HEK293 (cell line): Measurements from ENCODE around the gene NUP210.

Source experiments
- CTCF ChIA-PET: fragments of 350-600 bp; formaldehyde crosslinking; extraction: SDS; loops from one replicate; lab custom pipeline; 2021; ENCODE audit warnings: antibody characterized with exemption; lab: Yijun Ruan, JAX
- POLR2A ChIA-PET: fragments of 300-600 bp; formaldehyde crosslinking; extraction: SDS; loops from one replicate; lab custom pipeline; 2020; ENCODE audit warnings: antibody characterized with exemption, inconsistent platforms; lab: Yijun Ruan, JAX
- H3K27ac ChIP-seq: fragments of 200-500 bp; sonication (Bioruptor generic); 2 replicates; pipeline ENCODE4 v1.5.1; 2014; ENCODE audit warnings: low read depth, low read length, control low read depth, inconsistent platforms; ENCODE audit errors: extremely low read depth
- H3K36me3 ChIP-seq, 2 experiments: fragments of 200-500 bp in 1 of 2; sonication (Bioruptor generic) in 1 of 2; 1 replicate in 1 of 2; 2 replicates in 1 of 2; pipeline ENCODE4 v1.5.1; 2014 to 2017; ENCODE audit warnings: inconsistent platforms in 2 of 2, low read length in 2 of 2; ENCODE audit not compliant: control insufficient read depth in 2 of 2, insufficient read depth in 1 of 2
- H3K4me1 ChIP-seq: fragments of 200-500 bp; sonication (Bioruptor generic); 2 replicates; pipeline ENCODE4 v1.5.1; 2014; ENCODE audit warnings: mild to moderate bottlenecking, low read length, inconsistent platforms; ENCODE audit not compliant: control insufficient read depth, insufficient read depth
- H3K4me3 ChIP-seq: 2 replicates; pipeline ENCODE4 v1.5.1; 2011; ENCODE audit warnings: low read depth, mild to moderate bottlenecking, control low read depth, low read length, moderate library complexity
- H3K9me3 ChIP-seq: fragments of 200-500 bp; sonication (Bioruptor generic); 2 replicates; pipeline ENCODE4 v1.5.1; 2014; ENCODE audit warnings: low read depth, low read length, inconsistent platforms; ENCODE audit not compliant: control insufficient read depth, insufficient read depth
- BCL11A ChIP-seq: fragments of 450-650 bp; formaldehyde crosslinking; IDR thresholded peaks from 2 replicates; pipeline ENCODE4 v1.5.1; 2016; ENCODE audit warnings: low read depth, missing biosample characterization, missing genetic modification characterization
- EGR2 ChIP-seq: fragments of 450-650 bp; formaldehyde crosslinking; IDR thresholded peaks from 2 replicates; pipeline ENCODE4 v1.5.1; 2016; ENCODE audit warnings: low read depth, missing biosample characterization, missing genetic modification characterization
- GLI2 ChIP-seq: fragments of 450-650 bp; formaldehyde crosslinking; IDR thresholded peaks from 2 replicates; pipeline ENCODE4; 2017; ENCODE audit warnings: missing biosample characterization, missing genetic modification characterization, low read depth, borderline replicate concordance
- HOXA7 ChIP-seq: sonication (generic); formaldehyde crosslinking; IDR thresholded peaks from 2 replicates; pipeline ENCODE4 v1.8.1; 2022; ENCODE audit warnings: missing genetic modification reagents, borderline replicate concordance
- OSR2 ChIP-seq: fragments of 450-650 bp; formaldehyde crosslinking; IDR thresholded peaks from 2 replicates; pipeline ENCODE4 v1.5.1; 2016; ENCODE audit warnings: missing biosample characterization, missing genetic modification characterization
- REST ChIP-seq: fragments of 450-650 bp; formaldehyde crosslinking; IDR thresholded peaks from 2 replicates; pipeline ENCODE4 v1.5.1; 2016; ENCODE audit warnings: missing biosample characterization, missing genetic modification characterization
- ZBTB17 ChIP-seq: fragments of 450-650 bp; formaldehyde crosslinking; IDR thresholded peaks from 2 replicates; pipeline ENCODE4 v1.5.1; 2016; ENCODE audit warnings: missing biosample characterization, missing genetic modification characterization
- ZFHX2 ChIP-seq: fragments of 450-650 bp; formaldehyde crosslinking; conservative IDR thresholded peaks from 2 replicates; pipeline ENCODE4 v1.5.1; 2016; ENCODE audit warnings: missing biosample characterization, missing genetic modification characterization
- ZNF112 ChIP-seq: fragments of 450-650 bp; formaldehyde crosslinking; IDR thresholded peaks from 2 replicates; pipeline ENCODE4 v1.5.0; 2017; ENCODE audit warnings: missing biosample characterization, missing genetic modification characterization
- ZNF155 ChIP-seq: fragments of 450-650 bp; formaldehyde crosslinking; IDR thresholded peaks from 2 replicates; pipeline ENCODE4 v1.5.1; 2016; ENCODE audit warnings: missing biosample characterization, missing genetic modification characterization
- ZNF221 ChIP-seq: fragments of 450-650 bp; formaldehyde crosslinking; IDR thresholded peaks from 2 replicates; pipeline ENCODE4 v1.5.1; 2017; ENCODE audit warnings: missing biosample characterization, missing genetic modification characterization, borderline replicate concordance
- ZNF223 ChIP-seq: fragments of 450-650 bp; formaldehyde crosslinking; IDR thresholded peaks from 2 replicates; pipeline ENCODE4 v1.5.1; 2016; ENCODE audit warnings: missing biosample characterization, missing genetic modification characterization
- ZNF23 ChIP-seq: fragments of 450-650 bp; formaldehyde crosslinking; IDR thresholded peaks from 2 replicates; pipeline ENCODE4 v1.5.1; 2016; ENCODE audit warnings: missing biosample characterization, missing genetic modification characterization, borderline replicate concordance
- ZNF311 ChIP-seq: fragments of 450-650 bp; formaldehyde crosslinking; IDR thresholded peaks from 2 replicates; pipeline ENCODE4 v1.5.1; 2017; ENCODE audit warnings: missing biosample characterization, missing genetic modification characterization, borderline replicate concordance
- ZNF416 ChIP-seq: fragments of 450-650 bp; formaldehyde crosslinking; IDR thresholded peaks from 2 replicates; pipeline ENCODE4 v1.5.1; 2016; ENCODE audit warnings: missing biosample characterization, missing genetic modification characterization
- ZNF449 ChIP-seq: fragments of 450-650 bp; formaldehyde crosslinking; IDR thresholded peaks from 2 replicates; pipeline ENCODE4 v1.5.1; 2017; ENCODE audit warnings: missing biosample characterization, mild to moderate bottlenecking, missing genetic modification characterization, moderate library complexity
- ZNF510 ChIP-seq: fragments of 450-650 bp; formaldehyde crosslinking; IDR thresholded peaks from 2 replicates; pipeline ENCODE4 v1.5.1; 2018; ENCODE audit warnings: mild to moderate bottlenecking, missing genetic modification characterization, missing biosample characterization; ENCODE audit not compliant: insufficient replicate concordance
- ZNF610 ChIP-seq: fragments of 450-650 bp; formaldehyde crosslinking; IDR thresholded peaks from 2 replicates; pipeline ENCODE4 v1.5.1; 2016; ENCODE audit warnings: missing biosample characterization, missing genetic modification characterization, borderline replicate concordance
- ZNF621 ChIP-seq: fragments of 450-650 bp; formaldehyde crosslinking; IDR thresholded peaks from 2 replicates; pipeline ENCODE4 v1.5.1; 2017; ENCODE audit warnings: missing biosample characterization, missing genetic modification characterization
- ZNF660 ChIP-seq: fragments of 450-650 bp; IDR thresholded peaks from 2 replicates; pipeline ENCODE4 v1.5.1; 2018; ENCODE audit warnings: missing biosample characterization, mild to moderate bottlenecking, missing genetic modification characterization
- ZNF76 ChIP-seq: fragments of 450-650 bp; formaldehyde crosslinking; IDR thresholded peaks from 2 replicates; pipeline ENCODE4; 2016; ENCODE audit warnings: low read depth, missing biosample characterization, missing genetic modification characterization, borderline replicate concordance
- ZNF768 ChIP-seq: fragments of 450-650 bp; formaldehyde crosslinking; IDR thresholded peaks from 2 replicates; pipeline ENCODE4 v1.5.1; 2018; ENCODE audit warnings: missing biosample characterization, mild to moderate bottlenecking, missing genetic modification characterization
- ZNF830 ChIP-seq: fragments of 450-650 bp; IDR thresholded peaks from 2 replicates; pipeline ENCODE4 v1.5.0; 2018; ENCODE audit warnings: missing biosample characterization, missing genetic modification characterization, low read depth, mild to moderate bottlenecking, moderate library complexity
- ZNF843 ChIP-seq: fragments of 450-650 bp; formaldehyde crosslinking; IDR thresholded peaks from 2 replicates; pipeline ENCODE4 v1.5.1; 2016; ENCODE audit warnings: missing biosample characterization, missing genetic modification characterization
- TF ChIP-seq, protein P1 (sequence below): fragments of 450-650 bp; formaldehyde crosslinking; IDR thresholded peaks from 2 replicates; pipeline ENCODE4 v1.5.1; 2016; ENCODE audit warnings: missing biosample characterization, missing genetic modification characterization

Gene NUP210

GRCh38 chr3:13389378-13389777 lies 30.7 kb downstream of the NUP210 start:
- no peak overlapping the region for H3K4me3 ChIP-seq
- H3K9me3 ChIP-seq = no peaks in the 10 kb centered on the region
- no peak overlapping the region for H3K27ac ChIP-seq
- no peaks in the 10 kb centered on the region for H3K4me1 ChIP-seq
- ChIA-PET POLR2A (no interaction called here), CTCF (interaction anchor here (0.5 to 3.3 kb wide), 2 partner anchors 63 to 888 kb away, joined by 3 to 16 read pairs; no protein-coding TSS in a partner anchor)
- TF ChIP-seq ZNF223 (tag by site-specific recombination) (no peak), REST (tag by site-specific recombination) (no peak), ZNF843 (tag by site-specific recombination) (no peak), ZFHX2 (no peak), ZNF449 (tag by site-specific recombination) (no peak), ZNF621 (tag by site-specific recombination) (no peak)
- peaks cover 11 to 100% of the 10 kb centered on the region in 2 experiments for H3K36me3 ChIP-seq

GRCh38 chr3:13388816-13389215 lies 31.3 kb downstream of the NUP210 start:
- ChIA-PET POLR2A (no interaction called here), CTCF (no interaction called here)
- TF ChIP-seq OSR2 (tag by site-specific recombination) = no peak
- peak; percentile 63 for TF ChIP-seq EGR2 (tag by site-specific recombination)
- no peak for TF ChIP-seq ZNF416 (tag by site-specific recombination)
- no peak for TF ChIP-seq ZNF155 (tag by site-specific recombination)
- peak; percentile 17; the same call in 1 of the 2 replicates for TF ChIP-seq ZFHX2
- no peak for TF ChIP-seq ZNF510 (tag by site-specific recombination)
- TF ChIP-seq ZNF311 (tag by site-specific recombination) = no peak
- no peak for TF ChIP-seq ZNF112
- Histone ChIP-seq H3K36me3 (peaks cover 15 to 98% of the 10 kb centered on the region in 2 experiments), H3K4me3 (no peak overlapping the region), H3K4me1 (no peaks in the 10 kb centered on the region), H3K9me3 (no peaks in the 10 kb centered on the region), H3K27ac (no peak overlapping the region)

DNA sequence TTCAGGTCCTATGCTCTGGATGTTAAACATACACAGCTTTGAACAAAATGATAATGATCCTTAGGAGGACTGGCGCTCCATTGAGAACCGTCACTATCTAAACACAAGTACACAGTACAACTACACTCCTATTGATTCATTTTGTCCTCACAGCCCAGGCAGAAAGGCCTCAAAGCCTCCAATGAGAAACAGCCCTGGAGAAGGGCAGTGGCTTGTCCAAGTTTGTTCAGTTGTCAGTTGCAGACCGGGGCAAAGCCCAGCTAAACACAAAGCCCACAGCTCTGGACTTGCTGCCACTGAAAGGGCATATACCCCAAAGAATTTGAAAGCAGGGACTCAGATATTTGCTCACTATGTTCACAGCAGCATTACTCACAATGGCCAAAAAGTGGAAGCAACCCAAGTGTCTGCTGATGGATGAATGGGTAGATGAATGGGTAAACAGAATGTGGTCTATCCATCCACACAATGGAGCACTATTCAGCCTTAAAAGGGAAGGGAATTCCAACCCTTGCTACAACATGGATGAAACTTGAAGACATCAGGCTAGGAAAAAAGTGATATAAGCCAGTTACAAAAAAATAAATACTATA lies 34.7 kb downstream of the NUP210 start:
- ChIA-PET CTCF (interaction anchor here (1.0 kb wide), 1 partner anchor 77 kb away, joined by 3 read pairs; no protein-coding TSS in a partner anchor), POLR2A (no interaction called here)
- H3K27ac ChIP-seq = no peak overlapping the region
- peaks cover 29 to 96% of the 10 kb centered on the region in 2 experiments for H3K36me3 ChIP-seq
- H3K4me1 ChIP-seq = no peaks in the 10 kb centered on the region
- H3K4me3 ChIP-seq = no peak overlapping the region
- H3K9me3 ChIP-seq = no peaks in the 10 kb centered on the region
- TF ChIP-seq, protein P1, sequence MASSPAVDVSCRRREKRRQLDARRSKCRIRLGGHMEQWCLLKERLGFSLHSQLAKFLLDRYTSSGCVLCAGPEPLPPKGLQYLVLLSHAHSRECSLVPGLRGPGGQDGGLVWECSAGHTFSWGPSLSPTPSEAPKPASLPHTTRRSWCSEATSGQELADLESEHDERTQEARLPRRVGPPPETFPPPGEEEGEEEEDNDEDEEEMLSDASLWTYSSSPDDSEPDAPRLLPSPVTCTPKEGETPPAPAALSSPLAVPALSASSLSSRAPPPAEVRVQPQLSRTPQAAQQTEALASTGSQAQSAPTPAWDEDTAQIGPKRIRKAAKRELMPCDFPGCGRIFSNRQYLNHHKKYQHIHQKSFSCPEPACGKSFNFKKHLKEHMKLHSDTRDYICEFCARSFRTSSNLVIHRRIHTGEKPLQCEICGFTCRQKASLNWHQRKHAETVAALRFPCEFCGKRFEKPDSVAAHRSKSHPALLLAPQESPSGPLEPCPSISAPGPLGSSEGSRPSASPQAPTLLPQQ (tag by site-specific recombination) = no peak
- TF ChIP-seq ZNF830 (tag by site-specific recombination) (no peak), ZNF23 (no peak), ZNF610 (tag by site-specific recombination) (no peak), ZNF221 (tag by site-specific recombination) (no peak), HOXA7 (CRISPR knock-in tag) (no peak), ZNF76 (tag by site-specific recombination) (no peak), ZNF660 (tag by site-specific recombination) (no peak), GLI2 (tag by site-specific recombination) (no peak), ZNF155 (tag by site-specific recombination) (no peak), ZNF768 (tag by site-specific recombination) (no peak), BCL11A (tag by site-specific recombination) (no peak), ZBTB17 (tag by site-specific recombination) (no peak)
